Mesenteric fat pad (tissue), 1 donor: ENCODE results near the gene SMYD3. TPM values are rescaled to one million over a fixed set of nuclear protein-coding genes. Genes with fewer than 3 reads are reported as not detected.

Experiments
- DNase-seq: peaks from one replicate; pipeline ENCODE4 v3.0.0-alpha.2; 2020; ENCODE audit warnings: low spot score
- total RNA-seq: library from RNA; stranded (reverse); fragmentation: NEBNext Ultra II Directional; extraction: Animal tissue kit (Norgen Biotek cat#: 25700); gene quantifications from one replicate; pipeline ENCODE4 v1.2.1, GENCODE V29; 2021
- donor health status: DM: yes; HTN: yes; CAD: no.

Gene SMYD3
- total RNA-seq, 1 donor from 2014 or later = 12.4 TPM

DNA sequence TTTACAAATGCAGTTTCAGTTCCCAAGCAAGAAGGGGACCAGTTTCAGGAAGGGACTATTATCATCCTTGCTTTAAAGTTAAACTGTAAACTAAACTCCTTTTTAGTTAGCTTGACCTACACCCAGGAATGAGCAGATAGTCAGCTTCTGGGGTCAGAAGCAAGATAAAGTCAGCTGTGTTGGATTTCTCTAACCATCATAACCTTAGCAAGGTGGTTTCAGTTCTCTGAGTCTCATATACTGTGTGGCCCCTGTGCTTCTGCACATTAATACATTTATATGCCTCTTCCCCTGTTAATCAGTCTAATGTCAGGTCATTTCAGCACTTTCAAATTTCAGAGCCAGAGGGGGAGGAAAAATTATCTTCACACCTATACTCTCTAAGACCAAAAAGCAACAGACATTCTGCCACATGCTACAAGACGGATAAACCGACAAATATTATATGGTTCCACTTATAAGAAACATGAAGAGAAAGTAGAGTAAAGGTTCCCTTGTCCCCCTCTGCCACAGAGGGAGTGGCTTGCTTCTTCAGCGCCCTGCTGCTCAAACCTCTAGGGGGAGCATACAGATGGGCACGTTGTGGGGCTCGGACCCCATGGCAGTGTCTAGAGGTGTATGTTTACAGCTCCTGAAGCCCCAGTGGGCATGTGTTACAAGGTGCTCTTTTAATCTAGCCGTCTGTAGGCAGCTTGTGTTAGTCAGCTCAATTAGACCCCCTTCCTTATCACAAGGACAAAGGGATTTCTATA lies 89.1 kb downstream of the SMYD3 start:
- no peak for DNase-seq

DNA sequence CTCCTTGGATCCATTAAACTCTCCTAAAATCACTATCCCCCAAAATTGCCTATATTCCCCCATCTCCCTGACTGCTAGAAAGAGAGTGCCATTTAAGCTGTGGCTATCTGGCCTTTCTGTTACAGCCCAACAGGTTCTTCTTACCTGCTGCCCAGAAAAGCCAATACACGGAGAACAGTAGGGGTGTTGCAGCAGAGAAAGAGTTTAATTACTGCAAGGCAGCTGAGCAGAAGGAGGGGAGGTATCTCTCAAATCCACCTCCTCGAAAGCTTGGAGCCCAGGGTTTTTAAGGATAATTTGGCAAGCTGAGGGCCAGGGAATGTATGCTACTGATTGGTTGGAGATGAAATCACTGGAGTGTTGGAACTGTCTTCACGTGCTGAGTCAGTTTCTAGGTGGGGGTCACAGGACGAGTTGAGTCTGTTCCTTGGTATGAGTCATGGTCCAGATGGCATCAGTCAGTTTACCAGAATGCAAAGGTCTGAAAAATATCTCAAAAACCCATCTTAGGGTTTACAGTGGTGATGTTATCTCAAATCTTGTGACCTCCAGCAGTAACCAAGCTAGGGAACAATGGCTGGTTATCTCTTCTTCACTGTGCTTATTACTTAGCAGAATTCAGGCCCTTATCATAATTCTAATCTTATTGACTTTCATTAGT lies 89.8 kb downstream of the SMYD3 start:
- no peak for DNase-seq

GRCh38 chr1:246416261-246416660 lies 90.8 kb downstream of the SMYD3 start:
- no peak for DNase-seq

- no peak for DNase-seq
These were observed 92.1 kb downstream of the SMYD3 start for GRCh38 chr1:246415028-246415427.

DNA sequence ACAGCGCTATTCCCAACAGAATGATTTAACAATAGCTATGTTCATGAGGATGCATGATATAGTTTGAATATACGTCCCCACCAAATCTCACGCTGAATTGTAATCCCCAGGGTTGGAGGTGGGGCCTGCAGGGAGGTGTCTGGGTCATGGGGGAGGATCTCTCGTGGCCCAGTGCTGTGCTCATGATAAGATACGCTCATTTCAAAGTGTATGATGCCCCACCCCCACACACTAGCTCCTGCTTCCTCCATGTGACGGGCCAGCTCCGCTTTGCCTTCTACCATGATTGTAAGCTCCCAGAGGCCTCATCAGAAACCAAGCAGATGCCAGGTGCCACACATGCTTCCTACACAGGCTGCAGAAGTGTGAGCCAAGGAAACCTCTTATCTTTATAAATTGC lies 93.6 kb downstream of the SMYD3 start:
- DNase-seq = no peak

GRCh38 chr1:246404078-246404477 lies 103.0 kb downstream of the SMYD3 start:
- no peak for DNase-seq

DNA sequence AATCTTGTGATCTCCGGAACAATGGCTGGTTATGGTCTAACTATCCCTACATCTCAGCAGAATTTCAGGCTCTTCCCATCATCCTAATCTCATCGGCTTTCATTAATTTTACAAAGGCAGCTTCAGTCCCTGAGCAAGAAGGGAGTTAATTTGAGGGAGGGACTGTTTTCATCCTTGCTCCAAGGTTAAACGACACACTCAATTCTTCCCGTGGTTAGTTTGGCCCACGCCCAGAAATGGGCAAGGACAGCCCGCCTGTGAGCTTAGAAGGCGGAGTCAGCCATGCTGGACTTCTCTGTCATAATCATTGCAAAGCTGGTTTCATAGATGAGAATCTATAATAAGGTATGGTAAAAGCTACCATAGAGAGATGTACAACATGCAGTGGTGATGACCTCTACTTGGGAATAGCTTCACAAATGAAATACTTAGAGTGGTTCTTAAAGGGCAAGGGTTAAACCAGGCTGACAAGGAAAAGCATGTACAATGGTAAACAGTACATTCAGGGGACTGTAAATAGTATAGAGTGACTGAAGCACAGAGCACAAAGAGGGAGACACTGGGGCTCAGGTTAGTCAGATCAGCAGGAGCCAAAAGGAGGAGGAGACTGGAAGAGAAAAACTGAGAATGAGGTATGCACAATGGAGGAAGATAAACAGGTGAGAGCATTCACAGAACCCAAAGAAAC lies 108.8 kb downstream of the SMYD3 start:
- DNase-seq = no peak

GRCh38 chr1:246397046-246397445 lies 110.0 kb downstream of the SMYD3 start:
- no peak for DNase-seq

DNA sequence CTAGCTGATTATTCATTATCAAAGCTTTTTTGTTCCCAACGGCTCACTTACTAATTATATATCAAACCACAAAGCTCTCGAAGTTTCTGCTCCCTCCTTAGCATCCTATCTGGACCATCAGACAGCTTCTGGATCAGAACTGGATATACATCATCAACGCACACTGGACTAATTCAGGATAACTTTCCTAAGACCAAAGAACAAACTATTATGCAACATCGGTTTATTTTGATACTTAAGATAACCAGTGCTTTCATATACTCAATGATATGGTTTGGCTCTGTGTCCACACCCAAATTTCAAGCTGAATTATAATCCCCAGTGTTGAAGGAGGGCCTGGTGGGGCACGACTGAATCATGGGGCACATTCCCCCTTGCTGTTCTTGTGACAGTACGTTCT lies 110.8 kb downstream of the SMYD3 start:
- DNase-seq = no peak

DNA sequence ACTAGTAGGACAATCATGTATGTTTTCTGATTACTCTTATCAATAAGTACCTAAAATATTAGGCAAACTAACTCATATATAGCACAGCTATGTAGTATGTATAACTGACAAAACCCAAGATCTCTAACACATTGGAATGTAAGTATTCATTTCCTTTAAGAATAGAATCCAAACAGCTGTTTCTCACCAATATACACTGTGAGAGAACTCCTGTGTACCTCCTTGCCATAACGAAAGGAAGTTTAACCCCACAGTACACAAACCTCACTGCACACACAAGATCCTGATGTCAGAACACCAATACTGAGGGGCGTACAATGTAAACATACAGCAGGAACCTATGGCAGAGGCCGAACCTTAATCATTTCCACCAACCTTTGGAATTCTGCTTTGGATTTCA lies 113.0 kb downstream of the SMYD3 start:
- no peak for DNase-seq

DNA sequence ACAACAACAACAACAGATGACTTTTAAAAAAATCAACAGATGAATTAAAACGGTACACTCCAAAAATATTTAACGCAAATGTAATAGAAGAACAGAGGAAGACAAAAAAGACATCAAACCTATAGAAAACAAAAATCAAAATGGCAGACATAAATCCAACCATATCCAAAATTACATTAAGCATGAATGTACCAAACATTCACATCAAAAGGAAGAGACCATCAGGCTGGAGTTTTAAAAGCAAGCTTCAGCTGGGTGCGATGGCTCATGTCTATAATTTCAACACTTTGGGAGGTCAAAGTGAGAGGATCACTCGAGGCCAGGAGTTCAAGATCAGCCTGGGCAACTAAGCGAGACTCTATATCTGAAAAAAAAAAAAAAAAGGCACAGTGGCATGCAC lies 116.2 kb downstream of the SMYD3 start:
- no peak for DNase-seq

- DNase-seq = no peak
These were observed 122.5 kb downstream of the SMYD3 start for GRCh38 chr1:246384616-246385015.

- no peak for DNase-seq
These were observed 123.3 kb downstream of the SMYD3 start for GRCh38 chr1:246383791-246384190.

GRCh38 chr1:246383239-246383589 lies 123.9 kb downstream of the SMYD3 start:
- no peak for DNase-seq

DNA sequence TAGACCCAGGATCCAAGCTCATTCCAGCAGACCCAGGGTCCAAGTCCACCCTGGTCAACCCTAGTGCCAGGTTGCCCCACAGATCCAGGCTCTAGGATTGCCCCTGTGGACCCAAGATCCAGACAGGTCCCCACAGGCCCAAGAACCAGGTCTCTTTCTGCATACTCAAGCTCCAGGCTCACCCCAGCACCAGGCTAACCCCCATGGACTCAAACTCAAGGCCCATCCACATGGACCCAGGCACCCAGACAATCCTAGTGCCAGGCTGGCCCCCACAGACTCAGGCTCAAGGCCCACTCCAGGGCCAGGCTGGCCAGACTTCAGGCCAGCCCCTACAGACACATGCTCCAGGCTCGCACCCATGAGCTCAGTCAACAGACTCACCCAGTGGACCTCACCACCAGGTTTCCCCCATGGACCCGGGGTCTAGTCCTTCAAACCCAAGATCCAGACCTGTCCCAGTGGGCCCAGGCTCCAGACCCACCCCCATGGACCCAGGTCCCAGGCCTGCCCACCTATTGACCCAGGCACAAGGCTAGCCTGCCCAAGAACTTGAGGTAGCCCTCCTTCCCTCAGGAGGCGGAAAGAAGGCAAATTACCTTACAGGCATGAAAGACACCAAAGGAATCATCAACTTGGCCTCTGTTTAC lies 124.4 kb downstream of the SMYD3 start:
- DNase-seq = no peak

GRCh38 chr1:246381452-246381851 lies 125.6 kb downstream of the SMYD3 start:
- no peak for DNase-seq

GRCh38 chr1:246377625-246378153 lies 129.4 kb downstream of the SMYD3 start:
- DNase-seq = no peak

- DNase-seq = no peak
These were observed 133.1 kb downstream of the SMYD3 start for GRCh38 chr1:246373828-246374569.

DNA sequence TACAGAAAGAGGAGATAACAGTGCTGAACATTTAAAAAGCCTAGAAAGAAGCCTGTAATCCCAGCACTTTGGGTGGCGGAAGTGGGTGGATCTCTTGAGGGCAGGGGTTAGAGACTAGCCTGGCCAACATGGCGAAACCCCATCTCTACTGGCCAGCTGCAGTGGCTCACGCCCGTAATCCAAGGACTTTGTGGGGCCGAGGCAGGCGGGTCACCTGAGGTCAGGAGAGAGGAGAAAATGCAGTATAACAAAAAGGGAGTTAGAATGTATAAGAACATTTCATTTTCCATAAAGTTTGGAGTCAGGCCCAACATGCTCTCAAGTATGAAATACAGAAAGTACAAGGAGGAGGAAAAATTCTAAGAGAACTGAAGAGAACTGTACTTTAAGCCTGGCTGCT lies 134.5 kb downstream of the SMYD3 start:
- no peak for DNase-seq

- no peak for DNase-seq
These were observed 140.0 kb downstream of the SMYD3 start for GRCh38 chr1:246367041-246367440.

GRCh38 chr1:246365708-246366107 lies 141.4 kb downstream of the SMYD3 start:
- no peak for DNase-seq
